ENCODE data around the gene COMMD2.

Gene COMMD2

DNA sequence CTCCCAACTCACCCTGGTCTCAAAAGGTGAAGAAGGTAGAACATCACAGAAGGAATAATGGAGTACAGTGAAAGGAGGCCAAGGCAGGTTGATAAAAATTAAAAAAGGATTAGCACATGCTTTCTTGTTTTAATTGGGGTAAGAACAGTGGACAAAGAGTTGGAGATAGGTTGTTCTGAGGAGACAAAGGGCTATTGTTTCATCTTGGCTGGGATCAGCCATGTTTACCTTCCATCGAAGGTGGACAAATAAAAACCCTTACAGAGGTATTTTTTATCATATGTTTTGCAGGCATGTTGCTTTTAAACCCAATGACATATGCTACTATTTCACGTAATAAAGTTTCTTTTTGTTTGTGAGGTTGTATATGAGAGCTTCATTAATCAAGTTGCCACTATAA, 12.9 kb downstream of the COMMD2 start:
- Histone ChIP-seq H3K36me3 (peaks cover 23% of the 10 kb centered on the region), H3K27ac (no peak overlapping the region), H3K9me3 (ENCODE audit: severe bottlenecking) (no peaks in the 10 kb centered on the region), H3K4me3 (ENCODE audit: low read depth, low read length) (no peak overlapping the region), H3K27me3 (ENCODE audit: insufficient read depth, low read depth, severe bottlenecking) (no peaks in the 10 kb centered on the region)
- TF ChIP-seq, protein P1, sequence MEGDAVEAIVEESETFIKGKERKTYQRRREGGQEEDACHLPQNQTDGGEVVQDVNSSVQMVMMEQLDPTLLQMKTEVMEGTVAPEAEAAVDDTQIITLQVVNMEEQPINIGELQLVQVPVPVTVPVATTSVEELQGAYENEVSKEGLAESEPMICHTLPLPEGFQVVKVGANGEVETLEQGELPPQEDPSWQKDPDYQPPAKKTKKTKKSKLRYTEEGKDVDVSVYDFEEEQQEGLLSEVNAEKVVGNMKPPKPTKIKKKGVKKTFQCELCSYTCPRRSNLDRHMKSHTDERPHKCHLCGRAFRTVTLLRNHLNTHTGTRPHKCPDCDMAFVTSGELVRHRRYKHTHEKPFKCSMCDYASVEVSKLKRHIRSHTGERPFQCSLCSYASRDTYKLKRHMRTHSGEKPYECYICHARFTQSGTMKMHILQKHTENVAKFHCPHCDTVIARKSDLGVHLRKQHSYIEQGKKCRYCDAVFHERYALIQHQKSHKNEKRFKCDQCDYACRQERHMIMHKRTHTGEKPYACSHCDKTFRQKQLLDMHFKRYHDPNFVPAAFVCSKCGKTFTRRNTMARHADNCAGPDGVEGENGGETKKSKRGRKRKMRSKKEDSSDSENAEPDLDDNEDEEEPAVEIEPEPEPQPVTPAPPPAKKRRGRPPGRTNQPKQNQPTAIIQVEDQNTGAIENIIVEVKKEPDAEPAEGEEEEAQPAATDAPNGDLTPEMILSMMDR (IDR thresholded peaks at IDR 0.05; ENCODE audit: low read depth, low read length), result no peak
- DNase-seq, result no peak

DNA sequence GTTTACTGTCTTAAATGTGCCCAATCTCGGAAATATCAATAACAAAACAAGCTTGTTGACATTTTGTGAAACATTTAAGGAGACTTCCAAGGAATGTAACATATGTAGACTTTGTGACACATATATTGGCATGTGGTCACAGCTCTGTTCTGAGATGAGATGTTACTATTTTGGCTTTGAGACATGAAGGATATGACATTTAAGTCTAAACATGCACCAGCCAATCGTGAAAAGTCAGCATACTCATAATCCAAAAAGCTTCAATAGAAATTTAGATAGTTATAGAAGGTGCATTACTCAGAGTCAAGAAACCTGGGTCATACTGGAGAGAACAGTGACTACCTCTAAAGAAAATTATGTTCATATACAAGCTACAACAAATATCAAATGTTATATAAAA, 13.4 kb downstream of the COMMD2 start:
- Histone ChIP-seq H3K36me3 (peaks cover 19% of the 10 kb centered on the region), H3K4me3 (ENCODE audit: low read depth, low read length) (no peak overlapping the region), H3K27ac (no peak overlapping the region), H3K27me3 (ENCODE audit: insufficient read depth, low read depth, severe bottlenecking) (no peaks in the 10 kb centered on the region), H3K9me3 (ENCODE audit: severe bottlenecking) (no peaks in the 10 kb centered on the region)
- TF ChIP-seq, protein P1 (IDR thresholded peaks at IDR 0.05; ENCODE audit: low read depth, low read length), result no peak
- no peak for DNase-seq

DNA sequence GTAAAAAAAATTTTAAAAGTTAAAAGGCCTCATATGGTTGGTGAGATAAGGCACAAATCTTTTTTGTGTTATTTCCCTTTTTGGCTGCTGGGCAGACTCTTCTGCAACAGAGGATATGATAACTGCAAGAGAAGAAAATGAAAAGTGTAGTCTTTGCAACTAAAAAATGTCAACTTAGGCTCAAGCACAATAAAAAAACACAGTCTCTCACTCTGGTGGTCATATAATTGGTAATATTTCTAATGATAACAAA, 15.4 kb downstream of the COMMD2 start:
- H3K36me3 ChIP-seq, result peaks cover 19% of the 10 kb centered on the region
- H3K27me3 ChIP-seq (ENCODE audit: insufficient read depth, low read depth, severe bottlenecking), result no peaks in the 10 kb centered on the region
- no peak for DNase-seq
- no peaks in the 10 kb centered on the region for H3K9me3 ChIP-seq (ENCODE audit: severe bottlenecking)
- TF ChIP-seq, protein P1 (IDR thresholded peaks at IDR 0.05; ENCODE audit: low read depth, low read length), result no peak
- no peak overlapping the region for H3K27ac ChIP-seq
- no peak overlapping the region for H3K4me3 ChIP-seq (ENCODE audit: low read depth, low read length)

DNA sequence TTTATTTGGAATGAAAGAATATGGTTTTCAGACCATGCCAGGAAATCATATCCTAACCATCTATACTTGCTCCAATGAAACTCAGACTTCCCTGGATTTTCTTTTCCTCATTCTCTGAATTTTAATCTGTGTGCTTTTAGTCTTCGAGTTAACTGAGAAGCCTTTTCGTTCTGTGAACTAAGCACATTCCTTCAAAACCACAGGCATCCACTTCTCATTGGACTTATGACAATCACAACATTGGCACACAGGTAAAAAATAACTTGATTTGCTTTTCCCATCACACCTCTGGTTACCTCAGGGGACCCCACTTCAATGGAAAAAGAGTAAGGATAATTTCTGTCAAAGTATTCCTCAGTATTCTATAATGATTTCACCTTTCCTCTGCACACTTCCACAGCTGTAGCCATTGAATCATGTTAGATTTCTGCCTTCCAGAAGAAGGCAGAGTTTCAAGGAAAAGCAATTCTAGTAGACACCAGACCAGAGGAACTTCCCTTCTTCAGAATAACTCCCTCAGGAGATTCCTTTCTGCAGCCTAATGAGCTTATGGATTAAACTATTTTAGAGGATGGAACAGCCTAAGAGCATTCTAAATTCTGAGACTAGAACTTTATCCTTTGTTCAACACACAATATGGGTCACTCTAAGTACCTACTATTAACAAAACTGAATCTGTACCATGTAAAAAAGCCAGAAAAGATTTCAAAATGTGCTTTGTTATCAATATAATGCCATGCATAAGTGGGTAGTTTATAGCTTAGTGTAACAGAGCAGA, 15.9 kb downstream of the COMMD2 start:
- Histone ChIP-seq H3K36me3 (peaks cover 17% of the 10 kb centered on the region), H3K27ac (no peak overlapping the region), H3K9me3 (ENCODE audit: severe bottlenecking) (no peaks in the 10 kb centered on the region), H3K4me3 (ENCODE audit: low read depth, low read length) (no peak overlapping the region), H3K27me3 (ENCODE audit: insufficient read depth, low read depth, severe bottlenecking) (no peaks in the 10 kb centered on the region)
- TF ChIP-seq, protein P1 (IDR thresholded peaks at IDR 0.05; ENCODE audit: low read depth, low read length), result no peak
- no peak for DNase-seq

DNA sequence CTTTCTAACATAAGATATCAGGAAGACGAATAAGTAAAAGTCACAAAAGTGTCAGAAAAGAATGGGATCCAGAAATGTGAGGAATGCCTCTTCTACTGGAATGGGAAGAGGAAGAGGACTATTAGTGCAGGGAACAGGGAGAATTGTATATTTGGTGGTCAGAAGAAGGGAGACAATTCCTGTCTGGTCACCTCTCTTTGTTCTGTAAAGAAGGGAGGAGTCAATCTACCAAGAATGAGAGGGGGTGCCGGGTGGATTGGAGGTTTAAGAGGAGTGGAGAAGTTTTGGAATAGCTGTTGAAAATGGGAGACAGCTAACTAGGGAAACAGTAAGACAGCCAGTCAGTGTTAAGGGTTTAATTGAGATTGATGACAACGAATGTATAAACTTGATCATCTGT, 20.1 kb downstream of the COMMD2 start:
- no peak for DNase-seq
- Histone ChIP-seq H3K36me3 (no peaks in the 10 kb centered on the region), H3K9me3 (ENCODE audit: severe bottlenecking) (no peaks in the 10 kb centered on the region), H3K27ac (no peak overlapping the region), H3K27me3 (ENCODE audit: insufficient read depth, low read depth, severe bottlenecking) (no peaks in the 10 kb centered on the region), H3K4me3 (ENCODE audit: low read depth, low read length) (no peak overlapping the region)
- TF ChIP-seq, protein P1 (IDR thresholded peaks at IDR 0.05; ENCODE audit: low read depth, low read length), result no peak

DNA sequence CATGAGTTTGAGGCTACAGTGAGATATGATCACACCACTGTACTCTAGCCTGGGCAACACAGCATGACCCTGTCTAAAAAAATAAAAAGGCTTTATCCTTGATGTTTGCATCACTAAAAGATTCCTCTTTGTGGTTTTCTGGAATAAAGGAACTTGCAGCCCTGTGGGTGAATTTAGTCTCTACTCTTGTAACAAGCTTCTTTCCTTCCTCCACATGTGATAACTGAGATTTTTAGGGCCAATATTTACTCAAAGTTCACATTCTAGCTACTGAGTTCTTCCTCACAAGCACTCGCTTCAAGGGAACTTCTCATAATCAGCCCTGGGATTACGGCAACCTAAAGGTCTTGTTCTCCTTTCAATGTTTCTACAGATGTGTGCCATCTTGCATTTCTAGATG, 24.6 kb downstream of the COMMD2 start:
- DNase-seq, result no peak
- no peaks in the 10 kb centered on the region for H3K27me3 ChIP-seq (ENCODE audit: insufficient read depth, low read depth, severe bottlenecking)
- no peaks in the 10 kb centered on the region for H3K36me3 ChIP-seq
- no peak overlapping the region for H3K4me3 ChIP-seq (ENCODE audit: low read depth, low read length)
- H3K27ac ChIP-seq, result no peak overlapping the region
- H3K9me3 ChIP-seq (ENCODE audit: severe bottlenecking), result no peaks in the 10 kb centered on the region
- TF ChIP-seq, protein P1 (IDR thresholded peaks at IDR 0.05; ENCODE audit: low read depth, low read length), result no peak
